Progenitor cell of endocrine pancreas (in vitro differentiated cells): ENCODE results near the gene CD22. TPM values are rescaled to one million over a fixed set of nuclear protein-coding genes. Genes with fewer than 3 reads are reported as not detected.

Experiments
- DNase-seq: peaks from one replicate; pipeline ENCODE4 v3.0.0; 2021; ENCODE audit warnings: low spot score; ENCODE audit not compliant: unreplicated experiment
- H3K27ac Mint-ChIP-seq: 2 replicates; pipeline ENCODE4 v1.8.0; 2021; ENCODE audit warnings: mild to moderate bottlenecking, moderate library complexity, mixed read lengths
- H3K27me3 Mint-ChIP-seq: 2 replicates; pipeline ENCODE4 v1.8.0; 2021; ENCODE audit warnings: mixed read lengths
- H3K36me3 Mint-ChIP-seq: 2 replicates; pipeline ENCODE4 v1.8.0; 2022; ENCODE audit warnings: mixed read lengths; ENCODE audit not compliant: insufficient read depth
- H3K4me1 Mint-ChIP-seq: 2 replicates; pipeline ENCODE4 v1.8.0; 2021; ENCODE audit warnings: low read depth, mixed read lengths
- H3K4me3 Mint-ChIP-seq: 2 replicates; pipeline ENCODE4 v1.8.0; 2021; ENCODE audit warnings: low read depth, mild to moderate bottlenecking, moderate library complexity, mixed read lengths
- H3K9me3 Mint-ChIP-seq: 2 replicates; pipeline ENCODE4 v1.8.0; 2021; ENCODE audit warnings: low read depth, mixed read lengths
- total RNA-seq: library from RNA; stranded (reverse); gene quantifications from 2 replicates; pipeline ENCODE4 v1.2.1, GENCODE V29; 2021
- TF ChIP-seq, protein P1 (sequence below): fragments of 200-600 bp; sonication (generic); IDR thresholded peaks from one replicate; pipeline ENCODE4 v1.5.0; 2021; ENCODE audit warnings: antibody characterized with exemption, mild to moderate bottlenecking; ENCODE audit not compliant: unreplicated experiment

CD22 gene
- total RNA-seq, 1 donor from 2014 or later, result 5.1 TPM

DNA sequence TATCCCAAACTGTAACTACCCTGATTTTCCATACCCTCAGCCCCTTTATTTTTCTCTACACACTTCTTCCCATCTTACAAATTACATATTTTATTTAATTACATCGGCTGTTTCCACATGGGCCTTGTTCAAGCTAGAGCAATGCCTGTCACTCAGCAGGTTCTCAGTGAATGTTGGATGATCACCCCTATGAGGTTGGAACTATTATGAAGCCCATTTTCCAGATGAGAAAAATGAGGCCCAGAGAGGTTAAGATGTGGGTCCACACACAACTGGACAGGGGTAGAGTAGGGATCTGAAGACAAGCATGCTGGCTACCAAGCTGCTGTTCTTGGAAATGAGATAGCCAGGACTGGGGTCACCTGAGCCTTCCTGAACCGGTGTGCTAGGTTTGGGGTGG is 27.0 kb upstream of the CD22 start:
- no peak overlapping the region for H3K27ac Mint-ChIP-seq
- H3K4me3 Mint-ChIP-seq, result no peak overlapping the region
- no peaks in the 10 kb centered on the region for H3K9me3 Mint-ChIP-seq
- H3K27me3 Mint-ChIP-seq, result peaks cover 3% of the 10 kb centered on the region
- TF ChIP-seq, protein P1, sequence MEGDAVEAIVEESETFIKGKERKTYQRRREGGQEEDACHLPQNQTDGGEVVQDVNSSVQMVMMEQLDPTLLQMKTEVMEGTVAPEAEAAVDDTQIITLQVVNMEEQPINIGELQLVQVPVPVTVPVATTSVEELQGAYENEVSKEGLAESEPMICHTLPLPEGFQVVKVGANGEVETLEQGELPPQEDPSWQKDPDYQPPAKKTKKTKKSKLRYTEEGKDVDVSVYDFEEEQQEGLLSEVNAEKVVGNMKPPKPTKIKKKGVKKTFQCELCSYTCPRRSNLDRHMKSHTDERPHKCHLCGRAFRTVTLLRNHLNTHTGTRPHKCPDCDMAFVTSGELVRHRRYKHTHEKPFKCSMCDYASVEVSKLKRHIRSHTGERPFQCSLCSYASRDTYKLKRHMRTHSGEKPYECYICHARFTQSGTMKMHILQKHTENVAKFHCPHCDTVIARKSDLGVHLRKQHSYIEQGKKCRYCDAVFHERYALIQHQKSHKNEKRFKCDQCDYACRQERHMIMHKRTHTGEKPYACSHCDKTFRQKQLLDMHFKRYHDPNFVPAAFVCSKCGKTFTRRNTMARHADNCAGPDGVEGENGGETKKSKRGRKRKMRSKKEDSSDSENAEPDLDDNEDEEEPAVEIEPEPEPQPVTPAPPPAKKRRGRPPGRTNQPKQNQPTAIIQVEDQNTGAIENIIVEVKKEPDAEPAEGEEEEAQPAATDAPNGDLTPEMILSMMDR, result no peak
- peaks cover 3% of the 10 kb centered on the region for H3K4me1 Mint-ChIP-seq
- H3K36me3 Mint-ChIP-seq, result no peaks in the 10 kb centered on the region
- DNase-seq, result no peak

DNA sequence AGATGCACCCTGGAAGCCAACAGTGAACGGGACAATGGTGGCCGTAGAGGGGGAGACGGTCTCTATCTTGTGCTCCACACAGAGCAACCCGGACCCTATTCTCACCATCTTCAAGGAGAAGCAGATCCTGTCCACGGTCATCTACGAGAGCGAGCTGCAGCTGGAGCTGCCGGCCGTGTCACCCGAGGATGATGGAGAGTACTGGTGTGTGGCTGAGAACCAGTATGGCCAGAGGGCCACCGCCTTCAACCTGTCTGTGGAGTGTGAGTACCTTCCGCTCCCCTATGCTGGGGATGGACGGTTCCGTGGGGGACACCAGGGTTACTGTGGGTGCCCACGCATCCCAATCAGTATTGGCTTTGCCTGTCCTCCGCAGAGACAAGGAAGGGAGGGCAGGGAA is 26.5 kb upstream of the CD22 start:
- no peaks in the 10 kb centered on the region for H3K36me3 Mint-ChIP-seq
- no peak for DNase-seq
- H3K4me3 Mint-ChIP-seq, result no peak overlapping the region
- H3K27me3 Mint-ChIP-seq, result peaks cover 3% of the 10 kb centered on the region
- TF ChIP-seq, protein P1, result no peak
- no peak overlapping the region for H3K27ac Mint-ChIP-seq
- peaks cover 3% of the 10 kb centered on the region for H3K4me1 Mint-ChIP-seq
- no peaks in the 10 kb centered on the region for H3K9me3 Mint-ChIP-seq

GRCh38 chr19:35303357-35303915 is 25.6 kb upstream of the CD22 start:
- no peak for DNase-seq
- TF ChIP-seq, protein P1, result no peak
- no peaks in the 10 kb centered on the region for H3K9me3 Mint-ChIP-seq
- peaks cover 6% of the 10 kb centered on the region for H3K4me1 Mint-ChIP-seq
- no peak overlapping the region for H3K27ac Mint-ChIP-seq
- no peaks in the 10 kb centered on the region for H3K36me3 Mint-ChIP-seq
- H3K4me3 Mint-ChIP-seq, result no peak overlapping the region
- H3K27me3 Mint-ChIP-seq, result peaks cover 3% of the 10 kb centered on the region

DNA sequence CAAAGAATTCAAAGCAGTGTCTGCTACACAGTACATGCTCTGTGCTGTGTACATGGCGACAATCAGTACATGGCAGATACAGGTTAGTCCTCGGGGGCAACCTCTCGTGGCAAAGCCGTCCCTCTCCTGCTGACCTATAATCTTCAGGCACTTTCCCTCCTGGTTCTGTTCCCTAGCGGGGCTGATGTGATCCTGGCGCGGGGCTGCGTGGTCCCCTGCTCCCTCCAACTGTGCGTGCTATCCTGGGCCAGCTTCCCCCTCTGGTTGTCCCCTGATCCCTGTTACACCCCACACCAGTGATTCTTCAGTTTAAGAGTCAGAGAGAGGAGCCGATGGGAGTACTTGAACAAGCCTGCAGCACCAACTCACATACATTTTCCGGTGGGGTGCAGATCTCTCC is 25.0 kb upstream of the CD22 start:
- H3K4me3 Mint-ChIP-seq, result no peak overlapping the region
- no peaks in the 10 kb centered on the region for H3K36me3 Mint-ChIP-seq
- H3K27ac Mint-ChIP-seq, result no peak overlapping the region
- H3K4me1 Mint-ChIP-seq, result peaks cover 11% of the 10 kb centered on the region
- no peaks in the 10 kb centered on the region for H3K9me3 Mint-ChIP-seq
- no peak for DNase-seq
- H3K27me3 Mint-ChIP-seq, result peaks cover 3% of the 10 kb centered on the region
- TF ChIP-seq, protein P1, result no peak

GRCh38 chr19:35305181-35305580 is 23.8 kb upstream of the CD22 start:
- TF ChIP-seq, protein P1, result no peak
- Mint-ChIP-seq H3K27ac (peak overlapping the region; percentile 49), H3K4me3 (no peak overlapping the region), H3K27me3 (peaks cover 3% of the 10 kb centered on the region), H3K9me3 (no peaks in the 10 kb centered on the region), H3K36me3 (no peaks in the 10 kb centered on the region), H3K4me1 (peaks cover 19% of the 10 kb centered on the region)
- DNase-seq, result no peak
